GM21447 (cell line): ENCODE data around the gene TAF13.

ENCODE experiments used
- ATAC-seq: cut with Tn5 transposase; IDR thresholded peaks from one replicate; pipeline ENCODE4 v1.9.1; 2021; ENCODE audit not compliant: unreplicated experiment

The TAF13 gene, protein sequence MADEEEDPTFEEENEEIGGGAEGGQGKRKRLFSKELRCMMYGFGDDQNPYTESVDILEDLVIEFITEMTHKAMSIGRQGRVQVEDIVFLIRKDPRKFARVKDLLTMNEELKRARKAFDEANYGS

DNA sequence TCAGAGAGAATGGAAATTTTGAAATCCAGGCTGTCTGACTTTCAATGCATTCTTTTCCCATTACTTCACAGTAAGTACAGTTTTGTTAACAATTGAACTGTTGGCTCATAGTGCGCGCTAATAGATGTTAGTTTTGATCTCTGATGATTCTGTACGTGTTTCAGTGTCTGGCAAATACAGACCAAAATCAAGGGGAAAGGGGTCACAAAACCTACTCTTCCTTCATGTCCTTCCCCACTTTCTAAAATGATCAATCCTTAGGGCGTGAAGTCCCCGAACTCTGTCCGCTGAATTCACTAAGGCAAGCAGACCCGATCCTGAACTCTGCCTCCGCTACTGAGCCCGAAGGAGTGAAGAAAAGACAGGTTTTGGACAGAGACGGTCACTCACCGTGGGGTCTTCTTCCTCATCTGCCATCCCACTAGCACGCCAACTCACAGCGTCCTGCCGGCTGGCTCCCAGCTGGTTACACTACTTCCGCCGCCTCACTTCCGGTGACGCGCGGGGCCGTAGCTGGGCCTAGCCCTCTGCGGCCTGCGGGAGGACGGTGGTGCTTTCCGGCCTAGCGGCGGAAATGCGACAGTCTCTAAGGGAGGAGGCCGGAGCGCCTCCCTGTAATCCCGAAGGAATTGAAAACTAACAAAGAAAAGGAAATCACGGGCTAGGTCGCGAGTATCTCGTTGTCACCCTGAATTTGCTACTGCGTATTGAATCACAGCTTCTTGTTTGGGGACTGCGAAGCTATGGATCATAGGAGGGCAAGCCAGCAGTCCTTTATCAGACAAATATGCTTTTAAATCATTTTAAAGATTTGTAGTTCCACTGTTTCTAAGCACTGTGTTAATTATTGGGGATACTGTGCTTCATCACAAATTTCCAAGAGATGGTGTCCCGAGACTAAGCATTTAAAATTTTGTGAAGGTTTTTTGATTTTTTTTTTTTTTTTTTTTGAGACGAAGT, at the start of gene TAF13:
Gene TAF13, minus strand, starts transcription at position 473 of the 960 bp plus-strand sequence. Its CDS starts 56 bp downstream, at position 417.
- ATAC-seq: peak; percentile 98

- no peak for ATAC-seq
Observed at GRCh38 chr1:109120356-109120755, 44.6 kb upstream of the TAF13 start.

DNA sequence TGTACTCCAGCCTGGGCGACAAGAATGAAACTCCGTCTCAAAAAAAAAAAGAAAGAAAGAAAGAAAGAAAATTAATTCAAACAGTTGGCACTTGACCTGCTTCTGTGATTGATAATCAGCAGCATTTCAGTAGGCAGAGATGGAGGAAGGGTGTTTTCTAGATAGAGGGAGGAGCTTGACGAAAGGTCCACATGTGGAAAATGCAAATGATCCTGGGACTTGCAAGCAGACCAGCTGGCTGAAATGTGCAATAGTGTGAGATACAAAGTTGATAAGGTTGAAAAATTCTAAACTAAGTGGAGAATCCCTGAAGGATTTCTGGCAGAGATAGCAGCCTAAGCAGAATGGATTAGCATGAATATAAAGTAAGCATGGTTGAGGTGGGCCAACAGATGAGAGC, 42.3 kb upstream of the TAF13 start:
- no peak for ATAC-seq

- no peak for ATAC-seq
Observed at GRCh38 chr1:109116286-109116685, 40.5 kb upstream of the TAF13 start.

GRCh38 chr1:109115685-109116084, 39.9 kb upstream of the TAF13 start:
- ATAC-seq: no peak

- ATAC-seq: no peak
Observed at GRCh38 chr1:109114342-109114674, 38.5 kb upstream of the TAF13 start.

GRCh38 chr1:109113590-109114341, 38.0 kb upstream of the TAF13 start, which contains the start of gene ELAPOR1:
Gene ELAPOR1 (plus strand): TSS chr1:109114115. CDS start chr1:109114184, 69 bp downstream.
- no peak for ATAC-seq

DNA sequence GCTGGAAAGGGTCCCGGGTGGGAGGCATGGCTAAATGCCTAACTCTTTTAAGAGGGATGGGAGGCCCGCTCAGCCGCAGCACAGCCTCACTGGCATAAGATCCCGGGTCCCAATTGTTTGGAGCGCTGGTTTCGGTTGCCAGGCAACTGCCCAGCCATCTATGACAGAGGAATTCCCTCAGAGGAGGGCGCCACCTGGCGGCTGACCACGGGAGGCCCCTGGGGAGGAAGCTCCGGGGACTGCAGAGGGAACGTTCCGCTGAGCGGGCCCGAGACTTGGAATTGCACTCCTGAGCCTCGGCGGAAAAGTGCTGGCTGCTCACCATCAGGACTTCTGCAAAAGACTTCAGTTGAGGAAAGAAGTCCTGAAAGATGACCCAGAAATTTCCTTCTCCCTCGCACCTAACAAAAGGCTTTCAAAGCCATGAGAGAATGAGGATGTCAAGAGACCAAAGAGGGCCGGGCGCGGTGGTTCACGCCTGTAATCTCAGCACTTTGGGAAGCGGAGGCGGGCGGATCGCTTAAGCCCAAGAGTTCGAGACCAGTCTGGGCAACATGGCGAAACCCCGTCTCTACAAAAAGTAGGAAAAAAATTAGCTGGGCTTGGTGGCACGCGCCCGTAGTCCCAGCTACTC, 37.0 kb upstream of the TAF13 start:
- peak; percentile 62 for ATAC-seq

DNA sequence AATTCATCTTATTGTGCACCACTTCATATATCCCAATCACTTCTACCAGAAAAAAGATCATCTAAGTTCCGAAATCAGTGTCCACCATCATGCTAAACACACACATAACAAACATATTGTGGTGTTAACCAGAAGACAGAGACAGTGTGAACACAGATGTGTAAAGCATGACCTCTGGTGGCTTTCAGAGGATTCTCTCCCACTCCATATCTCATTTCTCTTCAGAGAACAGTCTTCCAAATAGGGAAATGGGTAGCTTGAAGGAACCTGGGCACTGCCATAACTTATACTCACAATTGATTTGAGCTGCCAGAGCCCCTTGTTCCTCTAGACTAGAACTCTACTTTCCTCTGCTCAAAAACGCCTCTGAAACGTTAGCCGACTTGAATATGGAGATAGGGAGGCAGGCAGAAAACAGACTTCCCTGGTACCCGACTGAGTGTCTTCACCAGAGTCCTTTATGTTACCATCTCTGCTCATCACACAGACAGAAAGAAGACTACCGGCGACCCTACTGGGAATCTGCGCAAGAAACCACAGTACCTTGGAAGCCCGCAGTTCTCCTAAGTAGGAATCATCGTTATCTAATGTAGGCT, 36.4 kb upstream of the TAF13 start:
- ATAC-seq: peak; percentile 49

GRCh38 chr1:109111386-109112055, 35.7 kb upstream of the TAF13 start:
- no peak for ATAC-seq

GRCh38 chr1:109109906-109110305, 34.1 kb upstream of the TAF13 start:
- no peak for ATAC-seq

- no peak for ATAC-seq
Observed at GRCh38 chr1:109107785-109108184, 32.0 kb upstream of the TAF13 start.

DNA sequence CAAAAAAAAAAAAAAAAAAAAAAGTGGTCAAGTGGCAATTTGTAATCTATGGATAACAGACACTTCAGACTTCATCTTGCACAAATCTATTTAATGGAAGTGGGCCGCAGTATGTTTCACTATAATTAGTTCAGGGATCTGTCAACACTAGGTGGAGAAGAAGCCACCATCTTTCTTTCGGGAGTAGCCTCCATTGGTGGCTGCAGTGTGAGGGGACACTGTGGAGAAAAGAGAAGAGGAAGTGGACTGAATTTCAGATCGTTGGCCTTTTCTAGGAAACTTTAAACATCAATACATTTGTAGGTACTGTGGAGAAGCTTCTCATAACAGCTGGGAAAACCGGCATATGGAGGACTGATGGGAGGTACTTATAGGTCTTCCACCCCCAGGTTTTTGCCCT, 30.1 kb upstream of the TAF13 start:
- ATAC-seq: no peak

DNA sequence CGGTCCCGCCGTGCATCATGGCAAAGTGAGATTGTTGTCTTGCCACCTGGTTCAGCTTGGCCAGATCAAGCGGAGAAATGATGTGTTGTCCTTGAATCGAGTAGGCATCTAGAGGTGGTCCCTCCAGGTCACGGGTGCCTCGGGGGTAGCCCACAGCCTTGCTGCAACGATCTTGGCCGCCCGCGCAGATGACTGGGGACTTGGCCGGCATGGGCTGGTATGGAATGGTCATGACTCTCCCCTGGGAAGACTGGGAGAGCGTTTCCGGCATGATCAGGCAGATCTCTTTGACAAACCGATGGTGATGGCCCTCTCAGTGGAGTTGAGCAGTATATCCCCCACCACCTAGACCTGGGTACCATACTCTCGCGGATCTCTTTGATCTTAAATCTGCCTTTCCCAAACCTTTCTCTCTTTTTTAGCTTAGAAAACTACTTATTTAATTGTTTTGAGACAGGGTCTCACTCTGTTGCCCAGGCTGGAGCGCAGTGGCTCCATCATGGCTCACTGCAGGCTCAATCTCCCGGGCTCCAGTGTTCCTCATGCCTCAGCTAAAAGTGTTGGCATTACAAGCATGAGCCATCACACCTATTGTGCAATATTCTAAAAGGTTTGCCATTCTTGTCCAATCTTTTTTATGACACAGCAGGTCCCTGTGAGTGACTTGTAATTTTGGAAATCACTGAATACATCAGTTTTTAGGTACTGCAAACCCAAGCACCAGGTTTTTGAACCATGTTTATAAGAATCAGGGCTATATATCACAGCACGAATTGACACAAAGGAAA, 28.8 kb upstream of the TAF13 start:
- ATAC-seq: no peak

GRCh38 chr1:109099938-109100773, 24.4 kb upstream of the TAF13 start:
- ATAC-seq: peak; percentile 88

DNA sequence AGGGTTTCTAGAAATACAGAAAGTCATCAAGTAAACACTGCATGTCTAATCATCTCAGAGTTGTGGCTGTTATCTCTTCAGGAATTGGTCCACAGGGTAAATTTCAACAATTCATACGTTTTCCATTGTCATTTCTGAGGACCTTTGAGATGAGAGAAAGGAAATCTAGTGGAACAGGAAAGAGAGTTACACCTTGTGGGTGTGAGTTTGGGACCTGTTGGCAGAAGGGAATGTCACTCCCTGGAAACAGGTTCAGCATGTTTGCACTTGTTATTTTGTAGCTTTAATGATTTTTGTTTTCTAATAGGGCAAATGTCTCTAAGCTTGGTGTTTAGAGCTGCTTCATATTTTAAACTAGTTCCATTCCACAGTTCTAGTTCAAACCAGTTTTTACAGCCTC, 20.3 kb upstream of the TAF13 start:
- no peak for ATAC-seq

DNA sequence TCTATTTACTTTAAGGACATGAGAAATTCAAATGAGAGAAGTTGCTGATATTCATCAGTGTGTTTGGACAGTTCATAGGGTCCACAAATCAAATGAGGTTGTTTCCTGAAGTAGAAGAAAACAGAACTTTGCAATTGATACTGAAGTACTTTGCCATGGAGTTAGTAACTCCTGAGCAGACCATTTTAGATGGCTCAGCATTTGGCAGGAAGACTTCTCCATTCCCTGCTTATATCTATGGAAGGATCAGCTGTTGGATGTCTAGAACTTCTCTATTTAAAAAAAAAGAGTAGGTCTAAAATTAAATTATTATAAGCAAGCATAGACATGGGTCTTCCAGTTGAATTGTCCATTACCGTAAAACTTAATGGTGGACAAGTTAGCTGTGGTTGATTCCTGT, 19.8 kb upstream of the TAF13 start:
- no peak for ATAC-seq

- no peak for ATAC-seq
Observed at GRCh38 chr1:109094871-109095270, 19.1 kb upstream of the TAF13 start.

DNA sequence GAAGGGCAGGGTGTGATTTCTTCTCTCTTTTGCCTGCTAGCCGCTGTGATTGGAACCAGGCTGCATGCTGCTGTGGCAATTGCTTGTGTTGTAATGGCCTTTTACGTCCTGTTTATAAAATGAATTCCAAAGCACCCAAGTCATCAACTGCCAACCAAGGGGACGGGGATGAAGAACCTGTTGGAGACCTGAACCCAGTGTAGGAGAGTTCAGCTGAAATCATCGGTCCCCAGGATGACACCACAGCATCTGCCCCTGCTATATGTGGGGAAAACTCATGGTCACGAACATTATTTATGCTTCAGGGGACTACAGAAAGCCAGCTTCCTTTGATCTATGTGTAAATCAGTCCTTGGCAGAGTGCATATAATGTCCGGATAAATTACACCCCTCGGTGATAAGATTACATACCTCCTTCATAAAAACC, 18.6 kb upstream of the TAF13 start:
- ATAC-seq: no peak
